GM21619 (cell line): ENCODE measurements around the gene FRMD4B.

ENCODE experiments used
- ATAC-seq: cut with Tn5 transposase; IDR thresholded peaks from one replicate; pipeline ENCODE4 v1.9.1; 2021; ENCODE audit not compliant: unreplicated experiment

Gene FRMD4B

DNA sequence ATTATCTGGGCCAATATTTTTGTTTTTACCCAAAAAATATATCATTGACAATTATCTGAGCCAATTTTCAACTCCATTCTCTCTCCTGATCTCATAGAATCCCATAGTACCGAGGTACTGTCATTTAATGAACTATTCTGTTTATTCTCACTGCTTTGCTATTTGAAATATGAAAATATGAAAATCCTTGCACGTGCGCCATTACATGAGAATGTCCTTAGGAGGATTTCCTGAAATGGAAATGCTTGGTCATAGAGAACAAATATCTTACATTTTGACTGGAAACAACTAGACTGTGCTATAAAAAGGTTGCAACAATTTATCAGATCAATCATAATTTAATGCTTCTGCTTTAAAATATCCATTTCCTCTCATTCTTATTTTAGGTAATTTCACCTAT, 18.3 kb downstream of the FRMD4B start:
- no peak for ATAC-seq

DNA sequence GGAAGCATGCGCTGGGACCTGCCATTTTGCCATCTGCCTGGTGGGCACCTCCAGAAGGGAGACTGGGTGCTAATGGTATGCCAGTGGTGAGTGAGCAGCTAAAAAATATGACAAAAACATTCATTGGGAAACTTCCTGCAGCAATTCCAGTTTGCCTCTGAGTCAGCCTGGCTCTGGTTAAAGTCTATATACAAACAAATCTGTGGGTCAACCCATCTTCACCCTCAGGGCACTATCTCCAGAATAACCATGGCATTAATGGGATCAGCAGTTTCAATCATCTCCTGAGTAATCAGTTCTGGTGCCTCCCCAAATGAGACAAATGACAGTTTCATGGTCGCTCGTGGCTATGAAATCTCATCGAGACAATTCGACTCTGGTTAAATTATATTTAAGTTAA, 21.5 kb downstream of the FRMD4B start:
- ATAC-seq, result no peak

DNA sequence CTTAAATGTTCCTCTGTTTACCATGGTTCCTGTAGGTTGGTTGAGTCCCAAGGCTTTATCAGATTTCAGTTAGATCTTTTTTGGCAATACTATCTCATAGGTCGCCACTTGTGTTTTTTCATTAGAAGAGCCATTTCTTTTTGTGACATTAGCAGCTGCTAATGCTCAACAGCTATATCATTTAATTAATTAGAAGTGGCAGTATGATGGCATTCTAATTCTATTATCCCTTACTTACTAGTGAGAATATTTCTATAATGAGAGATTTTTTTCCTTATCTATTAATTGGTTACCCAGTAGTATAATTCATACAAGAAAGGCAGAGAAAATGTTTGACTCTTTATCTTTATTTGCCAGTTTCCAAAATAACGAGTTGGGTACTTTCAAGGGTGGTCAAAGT, 25.2 kb downstream of the FRMD4B start:
- ATAC-seq, result no peak

- ATAC-seq, result no peak
Measured at GRCh38 chr3:69359916-69360315, 26.0 kb downstream of the FRMD4B start.

GRCh38 chr3:69359339-69359893, 26.5 kb downstream of the FRMD4B start:
- ATAC-seq, result no peak

- ATAC-seq, result no peak
Measured at GRCh38 chr3:69357196-69357595, 28.7 kb downstream of the FRMD4B start.

- no peak for ATAC-seq
Measured at GRCh38 chr3:69354948-69355347, 30.9 kb downstream of the FRMD4B start.

DNA sequence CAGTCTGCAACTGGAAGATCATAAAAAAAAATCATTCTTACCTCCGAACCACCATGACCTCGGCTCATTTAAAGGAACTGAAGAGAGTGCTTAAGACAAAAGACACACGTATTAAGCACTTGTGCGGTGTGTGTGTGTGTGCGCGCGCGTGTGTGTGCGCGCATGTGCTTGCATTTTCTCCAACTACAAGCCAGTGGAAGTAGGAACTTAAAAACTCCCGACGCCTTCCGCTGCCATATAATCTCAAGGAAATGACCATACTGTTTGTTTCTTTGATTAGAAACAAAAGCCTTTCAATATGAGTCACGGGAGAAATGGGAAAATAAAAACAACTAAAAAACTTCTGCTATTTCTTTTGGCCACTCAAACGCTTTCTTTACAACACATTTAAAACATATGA, 32.4 kb downstream of the FRMD4B start:
- no peak for ATAC-seq

DNA sequence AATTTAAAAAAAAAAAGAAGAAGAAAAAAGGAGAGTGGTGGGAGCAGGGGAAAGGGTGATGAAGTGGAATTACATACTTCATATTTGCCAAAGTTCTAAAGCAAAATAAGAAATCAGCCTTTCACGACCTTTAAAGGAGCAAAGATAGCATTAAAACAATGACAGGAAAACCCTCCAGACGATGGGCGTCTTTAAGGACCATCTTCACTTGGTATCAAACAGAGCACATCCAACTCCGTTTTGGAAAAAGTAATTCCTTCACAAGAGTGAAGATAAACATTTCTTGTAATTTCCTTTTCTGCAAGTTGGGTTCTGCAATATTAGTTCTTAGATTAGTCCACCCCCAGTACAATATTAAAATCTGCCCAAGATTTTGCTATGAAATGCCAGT, 32.8 kb downstream of the FRMD4B start:
- ATAC-seq, result no peak

- ATAC-seq, result no peak
Measured at GRCh38 chr3:69352305-69353087, 33.4 kb downstream of the FRMD4B start.

- ATAC-seq, result no peak
Measured at GRCh38 chr3:69343875-69344274, 42.0 kb downstream of the FRMD4B start.

GRCh38 chr3:69342074-69342473, 43.8 kb downstream of the FRMD4B start:
- no peak for ATAC-seq

DNA sequence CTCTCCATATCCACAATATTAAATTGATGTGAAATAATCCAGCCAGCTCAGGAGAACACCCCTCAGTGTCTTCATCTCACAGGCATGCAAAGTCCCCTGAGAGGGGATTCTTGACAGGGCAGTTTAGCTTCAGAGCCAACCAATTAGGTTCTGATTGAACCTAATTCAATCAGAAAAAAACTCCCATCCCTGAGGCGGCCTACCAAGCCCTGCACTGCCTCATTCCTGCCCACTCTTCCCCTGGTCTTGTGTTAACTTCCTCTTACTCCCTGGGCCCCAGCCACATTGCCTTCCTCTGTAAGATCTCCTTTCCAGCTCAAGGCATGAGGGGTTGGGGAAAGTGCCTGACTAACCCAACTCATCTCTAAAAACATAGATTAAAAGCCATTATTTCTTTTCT, 46.1 kb downstream of the FRMD4B start:
- ATAC-seq, result no peak

DNA sequence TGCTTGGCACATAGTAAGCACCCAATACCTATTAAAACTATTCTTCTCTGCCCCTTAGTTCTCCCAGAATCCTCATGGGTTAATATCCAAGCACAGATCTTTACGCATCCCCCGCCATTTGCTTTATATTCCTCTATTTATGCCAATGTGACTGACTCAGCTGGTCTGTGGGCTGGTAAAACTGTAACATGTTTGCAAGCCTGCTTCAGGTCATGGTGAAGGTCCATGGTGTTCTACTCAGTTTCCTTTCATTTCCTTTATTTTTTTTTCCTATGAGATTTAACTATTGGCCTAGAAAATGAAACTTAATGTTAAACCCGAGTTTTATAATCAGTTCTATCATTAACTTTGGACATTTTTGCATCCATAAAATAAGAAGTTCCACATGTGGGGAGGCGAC, 47.0 kb downstream of the FRMD4B start:
- no peak for ATAC-seq

GRCh38 chr3:69332934-69333333, 53.0 kb downstream of the FRMD4B start:
- ATAC-seq, result no peak

DNA sequence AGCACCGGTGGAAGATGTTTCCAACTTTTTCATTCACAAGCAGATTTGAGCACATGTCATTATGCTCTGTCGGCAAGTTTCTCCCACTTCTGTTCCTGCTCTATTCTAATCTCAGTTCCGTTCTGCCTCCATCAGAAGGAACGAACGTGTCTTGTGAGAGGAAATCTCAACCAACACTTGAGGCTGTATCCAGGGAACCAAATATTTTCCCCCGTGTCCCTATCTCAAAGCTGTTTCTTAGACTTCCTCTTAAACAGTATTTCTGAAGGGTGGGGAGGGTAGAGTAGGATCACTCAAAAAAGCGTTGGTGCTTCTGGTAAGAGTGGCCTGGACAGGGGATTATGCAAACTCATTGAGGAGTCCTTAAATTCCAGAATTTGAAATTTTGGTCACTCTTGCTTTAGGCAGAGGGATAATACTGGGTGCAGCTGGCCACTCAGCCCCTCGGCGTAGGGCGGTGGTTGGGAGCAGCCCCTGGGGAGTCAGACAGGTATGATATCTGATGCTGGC, 54.9 kb downstream of the FRMD4B start:
- ATAC-seq, result no peak

GRCh38 chr3:69329892-69330291, 56.0 kb downstream of the FRMD4B start:
- ATAC-seq, result no peak

- ATAC-seq, result no peak
Measured at GRCh38 chr3:69328963-69329302, 57.0 kb downstream of the FRMD4B start.

DNA sequence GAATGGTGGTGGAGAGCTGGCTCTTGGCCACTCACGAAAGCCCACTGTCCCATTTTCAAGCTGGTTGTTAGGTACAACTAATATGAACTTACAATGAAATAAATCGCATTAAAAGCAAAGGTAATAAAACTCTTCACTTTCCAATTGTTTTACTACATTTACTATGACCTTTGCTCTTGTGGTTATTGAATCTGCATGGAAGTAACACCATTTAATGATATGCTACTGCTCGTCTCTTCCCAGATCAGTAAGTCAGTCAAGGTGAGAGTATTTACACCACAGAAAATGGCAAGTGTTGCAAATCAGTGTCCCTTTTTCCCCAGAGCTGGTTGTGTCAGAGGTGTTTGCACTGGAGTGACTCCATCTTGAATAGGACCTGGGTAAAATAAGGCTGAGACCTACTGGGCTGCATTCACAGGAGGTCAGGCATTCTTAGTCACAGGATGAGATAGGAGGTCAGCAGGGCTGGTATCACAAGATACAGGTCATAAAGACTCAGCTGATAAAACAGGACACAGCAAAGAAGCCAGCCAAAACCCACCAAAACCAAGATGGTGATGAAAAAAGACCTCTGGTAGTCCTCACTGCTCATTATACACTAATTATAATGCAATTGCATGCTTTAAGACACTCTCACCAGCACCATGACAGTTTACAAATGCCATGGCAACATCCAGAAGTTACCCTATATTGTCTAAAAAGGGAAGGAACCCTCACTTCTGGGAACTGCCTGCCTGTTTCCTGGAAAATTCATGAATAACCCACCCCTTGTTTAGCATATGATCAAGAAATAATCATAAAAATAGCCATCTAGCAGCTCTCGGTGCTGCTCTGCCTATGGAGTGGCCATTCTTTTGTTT, 57.6 kb downstream of the FRMD4B start:
- ATAC-seq, result no peak

GRCh38 chr3:69326855-69327300, 59.0 kb downstream of the FRMD4B start:
- ATAC-seq, result peak; percentile 90

GRCh38 chr3:69325151-69325550, 60.7 kb downstream of the FRMD4B start:
- no peak for ATAC-seq
